DMS79 treated with DMSO at 0.1 percent for 48 hours (cell line): Measurements from ENCODE around the gene GRIK4.
"Not testable (repeated sequence)": the region's sequence is repeated elsewhere in the genome, so short reads cannot be mapped to it uniquely, and the experiment has no call there.

ENCODE experiments used
- DNase-seq: peaks from one replicate; lab custom pipeline; 2025; lab: John Stamatoyannopoulos, UW

GRIK4 gene

DNA sequence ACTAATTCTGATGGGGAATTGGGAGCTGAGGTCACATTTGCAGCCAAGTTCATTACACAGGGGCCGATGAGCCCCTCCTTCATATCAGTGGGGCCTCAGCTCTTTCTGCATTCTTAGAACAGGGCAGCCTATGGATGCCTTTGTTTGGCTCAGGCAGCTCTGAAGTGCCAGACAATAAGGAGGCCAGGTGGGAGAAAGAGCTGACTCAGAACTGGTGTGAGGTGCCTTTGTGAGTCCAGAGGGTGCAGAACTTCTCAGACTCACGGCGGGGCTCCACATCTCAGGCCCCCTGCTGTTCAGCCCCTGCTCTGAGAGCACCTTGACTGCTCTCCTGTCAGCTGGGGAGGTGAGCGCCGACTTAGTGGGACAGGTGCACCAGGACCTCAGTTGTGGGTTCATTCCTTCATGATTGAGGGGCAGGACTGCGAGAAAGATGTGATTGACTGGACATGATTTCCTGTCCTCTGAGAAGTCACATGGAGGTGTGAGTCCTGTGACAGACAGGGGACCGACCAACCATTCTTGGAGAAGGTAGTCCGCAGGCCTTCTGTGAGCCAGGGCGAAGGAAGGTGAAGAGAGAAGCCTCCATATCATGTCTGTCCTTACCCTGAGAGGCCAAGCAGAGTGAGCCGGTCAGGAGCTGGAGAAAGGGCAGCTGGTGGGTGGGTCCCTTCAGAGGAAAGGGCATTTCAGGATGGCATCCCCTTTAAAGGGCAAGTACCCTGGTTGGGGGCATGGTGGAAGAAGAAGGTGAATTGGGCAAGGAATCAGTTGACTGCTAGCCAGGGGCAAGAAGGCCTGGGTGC is 267.3 kb downstream of the GRIK4 start:
- DNase-seq: peak; percentile 49

GRCh38 chr11:120780239-120780638 is 268.7 kb downstream of the GRIK4 start:
- no peak for DNase-seq

DNA sequence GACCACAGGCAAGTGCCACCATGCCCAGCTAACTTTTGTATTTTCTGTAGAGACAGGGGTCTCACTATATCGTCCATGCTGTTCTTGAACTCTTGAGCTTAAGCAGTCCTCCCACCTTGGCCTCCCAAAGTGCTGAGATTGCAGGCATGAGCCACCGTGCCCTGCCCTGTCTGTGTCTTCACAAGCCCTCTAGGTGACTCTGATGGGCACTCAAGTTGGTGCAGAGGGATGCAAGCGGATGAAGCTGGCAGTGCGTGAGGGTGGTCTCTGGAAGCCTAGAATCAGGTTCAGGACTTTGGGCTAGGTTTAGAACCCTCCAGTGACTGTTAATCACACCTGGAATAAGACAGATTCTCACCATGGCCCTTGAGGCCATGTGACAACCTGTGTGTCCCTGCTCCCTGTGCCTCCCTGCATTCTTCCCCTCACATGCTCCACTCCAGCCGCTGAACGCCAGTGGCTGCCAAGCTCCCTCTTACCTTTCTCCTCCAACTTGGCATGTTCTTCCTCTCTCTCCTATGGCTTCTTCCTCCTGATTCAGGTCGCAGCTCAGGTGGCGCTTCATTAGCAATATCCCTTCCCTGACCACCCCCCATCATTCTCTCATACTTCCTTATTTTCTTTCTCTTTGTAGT is 270.1 kb downstream of the GRIK4 start:
- no peak for DNase-seq

DNA sequence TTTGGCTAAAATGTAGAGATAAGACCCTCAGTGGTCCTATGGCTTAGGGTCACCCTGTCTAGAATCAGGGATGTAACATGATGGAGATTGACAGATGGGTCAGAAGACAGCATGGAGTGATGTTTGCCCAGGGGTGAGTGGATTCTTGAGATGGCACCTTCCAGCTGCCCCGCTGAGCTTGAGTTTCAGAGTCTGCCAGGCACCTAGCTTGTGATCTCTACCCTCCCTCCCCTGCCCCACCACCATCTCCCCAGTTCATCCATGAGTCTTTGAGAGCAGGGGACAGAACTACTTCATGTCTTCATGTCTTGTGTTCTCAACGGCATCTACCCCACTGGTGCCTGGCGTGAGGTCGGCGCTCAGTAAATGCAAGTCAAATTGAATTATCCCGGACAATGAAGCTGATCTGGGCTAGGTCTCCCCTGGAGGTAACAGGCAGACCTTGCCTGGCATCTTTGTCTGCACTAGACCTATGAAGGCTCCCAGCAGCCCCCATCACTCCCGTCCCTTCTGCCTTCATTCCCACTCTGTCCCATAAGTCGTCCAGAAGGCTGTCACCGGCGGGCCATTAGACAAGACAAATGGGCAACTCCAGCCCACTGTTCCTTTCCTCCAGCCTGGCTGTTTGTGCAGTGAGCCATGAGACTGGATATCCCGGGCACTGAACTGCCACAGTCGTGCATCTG is 273.2 kb downstream of the GRIK4 start:
- DNase-seq: no peak

- no peak for DNase-seq
Measured at GRCh38 chr11:120785576-120785975, 274.0 kb downstream of the GRIK4 start.

DNA sequence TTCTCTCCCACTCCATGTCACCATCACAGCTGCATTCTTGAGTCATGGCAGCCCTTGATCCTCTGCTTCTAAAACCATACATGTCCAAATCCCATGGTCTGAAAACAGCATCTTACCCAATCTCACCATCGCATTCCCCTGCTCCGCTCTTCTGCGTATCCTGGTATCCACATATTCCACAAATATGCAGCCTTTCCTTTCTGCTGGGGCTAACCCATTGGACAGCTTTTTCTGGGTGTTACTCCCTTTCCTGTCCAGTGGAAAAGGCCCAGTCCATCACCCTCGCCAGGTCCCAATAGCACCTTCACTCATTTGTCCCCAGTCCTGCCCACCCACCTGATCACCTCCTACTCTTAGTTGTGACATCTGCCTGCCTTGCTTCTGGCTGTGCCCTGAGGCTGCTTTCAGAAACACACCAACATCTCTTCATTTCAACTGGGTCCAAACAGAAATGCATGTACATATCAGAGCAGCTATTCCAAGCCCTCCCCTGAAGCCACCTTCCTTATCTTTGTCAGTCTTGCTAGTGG is 274.7 kb downstream of the GRIK4 start:
- DNase-seq: no peak

- DNase-seq: not testable (repeated sequence)
Measured at GRCh38 chr11:120787224-120787623, 275.7 kb downstream of the GRIK4 start.

DNA sequence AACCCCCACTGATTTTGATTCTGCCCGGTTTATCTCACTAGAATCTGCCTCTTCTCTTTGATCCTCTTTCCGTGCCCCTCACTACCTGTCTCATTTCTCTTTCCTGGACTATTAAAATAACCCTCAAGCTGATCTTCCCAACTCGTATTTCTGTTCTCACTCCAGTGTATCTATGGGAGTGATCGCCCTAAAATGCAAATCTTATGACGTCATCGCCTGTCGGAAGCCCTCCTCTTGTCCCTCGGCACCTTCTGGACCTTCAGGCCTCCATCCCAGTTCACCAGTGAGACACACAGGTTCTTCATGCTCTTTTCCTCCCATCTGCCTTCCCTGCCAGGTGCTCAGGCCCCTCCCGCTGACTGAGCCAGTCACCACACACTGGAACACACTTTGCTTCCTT is 277.8 kb downstream of the GRIK4 start:
- no peak for DNase-seq

DNA sequence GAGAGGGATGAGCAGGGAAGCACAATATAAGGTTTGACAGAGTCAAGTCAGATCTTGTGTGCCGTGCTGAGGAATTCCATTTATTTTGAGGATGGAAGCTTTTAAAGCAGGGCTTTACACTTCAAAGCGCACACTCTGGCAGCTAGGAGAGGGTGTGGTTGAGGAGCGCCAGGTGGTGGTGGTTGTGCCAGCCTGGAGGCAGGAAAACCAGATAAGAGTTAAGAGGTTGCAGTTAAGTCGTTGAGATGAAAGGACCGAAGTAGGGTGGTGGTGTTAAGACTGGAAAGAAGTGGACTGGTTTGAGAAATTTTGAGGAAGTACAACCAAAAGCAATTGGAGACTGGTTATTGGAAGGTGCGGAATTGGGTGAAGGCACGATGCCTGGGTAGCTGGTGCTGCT is 280.8 kb downstream of the GRIK4 start:
- peak; percentile 51 for DNase-seq

- DNase-seq: no peak
Measured at GRCh38 chr11:120793150-120793549, 281.6 kb downstream of the GRIK4 start.

- DNase-seq: no peak
Measured at GRCh38 chr11:120793806-120794479, 282.4 kb downstream of the GRIK4 start.

GRCh38 chr11:120794748-120795147 is 283.2 kb downstream of the GRIK4 start:
- no peak for DNase-seq

DNA sequence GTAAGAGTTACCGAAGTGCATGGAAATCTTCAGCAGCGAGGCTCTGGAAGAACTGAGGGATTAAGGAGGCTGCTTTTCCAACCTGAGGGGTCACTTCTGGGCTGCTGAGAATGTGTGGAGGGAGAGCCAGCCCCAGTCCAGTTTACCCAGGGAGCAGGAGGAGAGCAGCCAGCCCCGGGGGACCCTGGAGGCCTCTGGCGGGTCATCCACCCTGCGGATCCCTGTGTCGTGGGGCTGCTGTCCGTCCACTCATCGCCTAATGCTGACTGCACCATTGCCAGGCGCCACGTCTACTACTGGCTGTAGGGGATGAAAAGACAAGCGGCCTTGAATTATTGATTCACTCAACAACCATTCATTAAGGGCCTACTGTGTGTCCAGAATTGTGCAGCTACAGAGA is 283.6 kb downstream of the GRIK4 start:
- DNase-seq: no peak

DNA sequence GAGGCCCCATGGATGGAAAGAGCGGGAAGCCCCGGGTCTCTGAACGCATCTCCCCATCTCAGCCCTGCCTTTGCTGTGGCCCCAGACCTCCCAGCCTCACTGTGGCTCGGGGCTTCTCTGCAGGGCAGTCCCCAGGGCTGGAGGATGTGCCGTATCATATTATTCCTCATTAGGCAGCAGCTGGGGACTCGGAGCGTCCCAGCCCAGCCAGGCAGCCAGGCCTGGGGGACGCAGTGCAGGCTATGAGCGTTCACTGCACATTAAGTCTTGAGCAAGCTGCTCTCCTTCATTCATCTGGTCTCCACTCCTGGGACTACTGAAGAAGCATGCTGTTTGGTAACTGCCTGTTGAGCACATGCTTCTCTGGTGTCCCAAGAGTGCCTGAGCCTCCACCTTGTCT is 285.6 kb downstream of the GRIK4 start:
- DNase-seq: no peak

- DNase-seq: no peak
Measured at GRCh38 chr11:120798854-120799253, 287.3 kb downstream of the GRIK4 start.

DNA sequence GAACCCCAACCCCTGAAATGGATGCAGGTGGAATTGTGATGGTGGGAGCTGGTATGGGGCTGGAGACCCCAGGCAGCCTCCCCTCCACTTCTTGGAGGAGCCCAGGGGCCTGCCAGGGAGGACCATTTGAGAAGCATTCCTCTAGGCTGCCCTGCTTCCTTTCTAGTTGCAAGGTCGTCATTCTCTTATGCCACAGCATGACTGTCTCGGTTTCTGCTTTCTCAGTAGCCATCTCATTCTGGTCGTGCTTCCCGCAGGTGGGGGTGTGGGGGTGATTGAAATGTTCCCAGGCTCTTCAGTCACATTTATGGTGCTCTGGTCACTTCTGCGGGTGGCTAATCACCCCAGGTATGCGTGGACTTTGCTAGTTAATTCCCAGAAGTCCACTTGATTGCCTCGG is 288.7 kb downstream of the GRIK4 start:
- no peak for DNase-seq

DNA sequence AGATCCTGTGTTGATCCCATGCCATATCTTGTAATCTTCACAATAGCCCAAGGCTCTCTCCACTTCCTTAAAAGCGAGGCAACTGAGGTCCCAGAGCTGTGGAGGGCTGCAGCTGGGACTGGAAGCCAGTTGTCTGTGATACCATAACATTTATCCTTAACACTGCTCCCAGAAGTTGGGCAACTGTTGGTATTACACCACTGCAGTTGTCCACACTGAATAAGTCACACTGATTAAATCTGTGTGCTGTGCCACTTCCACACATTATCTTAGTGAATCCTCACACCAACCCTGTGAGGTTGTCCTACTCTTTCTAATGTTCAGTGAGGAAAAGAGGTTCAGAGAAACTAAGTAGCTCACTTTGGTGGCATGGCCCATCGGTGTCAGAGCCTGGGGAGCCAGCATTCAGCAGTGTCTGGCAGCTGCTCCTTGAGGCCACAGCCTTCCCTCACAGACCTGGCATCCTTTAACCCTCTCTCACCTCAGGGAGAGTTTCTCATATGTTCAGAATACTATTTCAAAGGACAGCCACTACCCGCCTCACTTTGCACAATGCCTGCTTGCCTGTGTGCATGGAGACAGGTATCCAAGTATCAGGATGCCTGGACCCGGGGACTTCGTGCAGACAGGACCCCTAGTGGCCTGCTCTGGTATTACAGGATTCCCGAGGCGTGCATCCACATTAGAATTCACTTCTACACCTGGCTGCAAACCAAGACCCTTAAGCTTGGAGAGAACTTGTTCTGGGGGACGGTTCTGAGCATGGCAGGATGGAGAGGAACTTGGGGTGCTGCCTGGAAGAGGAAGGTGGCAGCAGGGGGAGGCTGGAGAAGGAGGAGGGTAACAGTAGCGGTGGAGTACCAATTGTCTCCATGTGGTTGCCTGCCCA is 290.5 kb downstream of the GRIK4 start:
- peak; percentile 78 for DNase-seq

- DNase-seq: peak; percentile 20
Measured at GRCh38 chr11:120805960-120806555, 294.5 kb downstream of the GRIK4 start.

- no peak for DNase-seq
Measured at GRCh38 chr11:120807414-120808150, 296.0 kb downstream of the GRIK4 start.

DNA sequence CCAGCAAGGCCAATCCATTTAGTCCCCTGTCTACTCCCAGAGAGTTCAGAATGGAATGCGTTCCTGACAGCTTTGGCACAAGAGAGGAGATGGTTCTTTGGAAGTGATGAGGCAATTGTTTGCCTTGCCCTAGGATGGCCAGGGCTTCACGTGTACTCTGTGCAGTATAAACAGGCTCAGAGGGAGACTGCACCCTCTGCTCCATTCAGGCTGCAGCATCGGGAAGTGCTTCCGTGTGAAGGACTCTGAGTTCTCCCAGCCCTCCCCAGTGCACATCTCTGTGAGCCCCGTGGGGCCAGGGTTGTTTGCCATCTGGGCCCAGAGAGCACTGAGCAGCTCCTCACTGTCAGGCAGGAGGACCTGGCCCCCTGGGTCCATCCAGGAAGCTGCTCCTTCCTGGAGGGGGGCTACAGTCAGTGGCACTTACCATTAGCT is 297.1 kb downstream of the GRIK4 start:
- DNase-seq: no peak
